HL-60 (cell line): ENCODE measurements around the gene TSC22D2.

Experiments used
- DNase-seq, 2 experiments: peaks; one replicate each; pipeline ENCODE4 v3.0.0-alpha.2; 2010 to 2020; ENCODE audit warnings: low read depth in 1 of 2, low spot score in 1 of 2
- H3K27ac ChIP-seq: fragments of 250-450 bp; sonication (Bioruptor Pico); replicated peaks from 2 replicates; pipeline ENCODE4 v1.5.1; 2020; ENCODE audit warnings: mild to moderate bottlenecking, moderate library complexity
- H3K27me3 ChIP-seq: fragments of 250-450 bp; sonication (Bioruptor Pico); 2 replicates; pipeline ENCODE4 v1.5.1; 2021; ENCODE audit warnings: mild to moderate bottlenecking, moderate library complexity; ENCODE audit not compliant: insufficient read depth, poor library complexity, severe bottlenecking
- H3K4me3 ChIP-seq: replicated peaks from 2 replicates; pipeline ENCODE4 v1.5.1; 2011; ENCODE audit warnings: mild to moderate bottlenecking, control low read depth, low read length; ENCODE audit not compliant: insufficient read depth
- CTCF ChIP-seq: IDR thresholded peaks from one replicate; pipeline ENCODE4 v1.5.1; 2011; ENCODE audit warnings: low read length, control low read depth, inconsistent platforms; ENCODE audit not compliant: insufficient read depth
- GABPA ChIP-seq: IDR thresholded peaks from 2 replicates; pipeline ENCODE4 v1.6.1; 2012; ENCODE audit warnings: low read depth
- POLR2AphosphoS5 ChIP-seq: IDR thresholded peaks from 2 replicates; pipeline ENCODE4 v1.6.1; 2012; ENCODE audit warnings: low read depth
- REST ChIP-seq: IDR thresholded peaks from 2 replicates; pipeline ENCODE4 v1.6.1; 2012; ENCODE audit warnings: low read depth; ENCODE audit not compliant: insufficient replicate concordance
- SPI1 ChIP-seq: IDR thresholded peaks from 2 replicates; pipeline ENCODE4 v1.6.1; 2012; ENCODE audit warnings: low read depth, mild to moderate bottlenecking, borderline replicate concordance

Gene TSC22D2

GRCh38 chr3:150443331-150443741, 35.2 kb downstream of the TSC22D2 start:
- no peak for DNase-seq
- Histone ChIP-seq H3K27ac (no peak overlapping the region), H3K27me3 (no peaks in the 10 kb centered on the region), H3K4me3 (no peak overlapping the region)
- TF ChIP-seq CTCF = no peak
- no peak for TF ChIP-seq SPI1
- no peak for TF ChIP-seq GABPA
- TF ChIP-seq REST = no peak
- no peak for TF ChIP-seq POLR2AphosphoS5

GRCh38 chr3:150444371-150444770, 36.3 kb downstream of the TSC22D2 start:
- Histone ChIP-seq H3K27ac (no peak overlapping the region), H3K4me3 (no peak overlapping the region), H3K27me3 (no peaks in the 10 kb centered on the region)
- TF ChIP-seq GABPA (no peak), CTCF (no peak), POLR2AphosphoS5 (no peak), REST (no peak), SPI1 (no peak)
- no peak for DNase-seq

- DNase-seq = no peak
- Histone ChIP-seq H3K4me3 (no peak overlapping the region), H3K27ac (no peak overlapping the region), H3K27me3 (no peaks in the 10 kb centered on the region)
- TF ChIP-seq SPI1 (no peak), CTCF (no peak)
Measured at GRCh38 chr3:150446470-150446977, 38.4 kb downstream of the TSC22D2 start.

- TF ChIP-seq SPI1 (no peak), POLR2AphosphoS5 (no peak), REST (no peak), GABPA (no peak), CTCF (no peak)
- Histone ChIP-seq H3K27me3 (no peaks in the 10 kb centered on the region), H3K27ac (no peak overlapping the region), H3K4me3 (no peak overlapping the region)
- DNase-seq = no peak
Measured at GRCh38 chr3:150447084-150447483, 39.0 kb downstream of the TSC22D2 start.
